MM.1S (cell line): ENCODE data around the gene IFI6.

Source experiments
- EZH2 ChIP-seq: fragments of 300-600 bp; sonication (generic); optimal IDR thresholded peaks from 2 replicates; pipeline ENCODE3; 2017; ENCODE audit warnings: low read depth, mild to moderate bottlenecking, antibody characterized with exemption, low read length, mixed read lengths
- EZH2phosphoT487 ChIP-seq: fragments of 300-600 bp; sonication (generic); IDR thresholded peaks from 2 replicates; pipeline ENCODE4 v1.6.1; 2018; ENCODE audit warnings: antibody characterized with exemption, low read length
- TF ChIP-seq, protein P1 (sequence below): fragments of 300-600 bp; sonication (generic); IDR thresholded peaks from 2 replicates; pipeline ENCODE4 v1.5.1; 2016; ENCODE audit warnings: antibody characterized with exemption, low read length, mixed read lengths

- TF ChIP-seq, protein P1, sequence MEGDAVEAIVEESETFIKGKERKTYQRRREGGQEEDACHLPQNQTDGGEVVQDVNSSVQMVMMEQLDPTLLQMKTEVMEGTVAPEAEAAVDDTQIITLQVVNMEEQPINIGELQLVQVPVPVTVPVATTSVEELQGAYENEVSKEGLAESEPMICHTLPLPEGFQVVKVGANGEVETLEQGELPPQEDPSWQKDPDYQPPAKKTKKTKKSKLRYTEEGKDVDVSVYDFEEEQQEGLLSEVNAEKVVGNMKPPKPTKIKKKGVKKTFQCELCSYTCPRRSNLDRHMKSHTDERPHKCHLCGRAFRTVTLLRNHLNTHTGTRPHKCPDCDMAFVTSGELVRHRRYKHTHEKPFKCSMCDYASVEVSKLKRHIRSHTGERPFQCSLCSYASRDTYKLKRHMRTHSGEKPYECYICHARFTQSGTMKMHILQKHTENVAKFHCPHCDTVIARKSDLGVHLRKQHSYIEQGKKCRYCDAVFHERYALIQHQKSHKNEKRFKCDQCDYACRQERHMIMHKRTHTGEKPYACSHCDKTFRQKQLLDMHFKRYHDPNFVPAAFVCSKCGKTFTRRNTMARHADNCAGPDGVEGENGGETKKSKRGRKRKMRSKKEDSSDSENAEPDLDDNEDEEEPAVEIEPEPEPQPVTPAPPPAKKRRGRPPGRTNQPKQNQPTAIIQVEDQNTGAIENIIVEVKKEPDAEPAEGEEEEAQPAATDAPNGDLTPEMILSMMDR: no peak
- TF ChIP-seq EZH2phosphoT487 (no peak), EZH2 (no peak)
Measured at GRCh38 chr1:27616441-27616840, 55.6 kb downstream of the IFI6 start.
